GM23248 (cell line): ENCODE results near the gene KIF3B. TPM values are rescaled to one million over a fixed set of nuclear protein-coding genes. Genes with fewer than 3 reads are reported as not detected.
"Not testable (repeated sequence)": the region's sequence is repeated elsewhere in the genome, so short reads cannot be mapped to it uniquely, and the experiment has no call there.

Experiments used
- DNase-seq: peaks from one replicate; pipeline ENCODE4 v3.0.0-alpha.2; 2015
- H2AFZ ChIP-seq: fragments of 200-600 bp; sonication (generic); 2 replicates; pipeline ENCODE4 v1.6.1; 2016; ENCODE audit warnings: antibody characterized with exemption
- H3F3A ChIP-seq: fragments of 200-600 bp; sonication (generic); 2 replicates; pipeline ENCODE4 v1.6.1; 2016; ENCODE audit warnings: mild to moderate bottlenecking, antibody characterized with exemption, mixed run types; ENCODE audit not compliant: insufficient read depth
- H3K27ac ChIP-seq: fragments of 200-600 bp; sonication (generic); 2 replicates; pipeline ENCODE4 v1.5.1; 2016; ENCODE audit warnings: mild to moderate bottlenecking
- H3K27me3 ChIP-seq: fragments of 200-600 bp; sonication (generic); replicated peaks from 2 replicates; pipeline ENCODE4 v1.6.1; 2016; ENCODE audit warnings: mild to moderate bottlenecking; ENCODE audit not compliant: insufficient read depth
- H3K36me3 ChIP-seq: fragments of 200-600 bp; sonication (generic); 2 replicates; pipeline ENCODE4 v1.6.1; 2016; ENCODE audit warnings: low read depth, mild to moderate bottlenecking
- H3K4me1 ChIP-seq: fragments of 200-600 bp; sonication (generic); 2 replicates; pipeline ENCODE4 v1.6.1; 2016; ENCODE audit warnings: mild to moderate bottlenecking; ENCODE audit not compliant: insufficient read depth
- H3K4me2 ChIP-seq: fragments of 200-600 bp; sonication (generic); one replicate; pipeline ENCODE4 v1.6.1; 2016; ENCODE audit warnings: mild to moderate bottlenecking; ENCODE audit not compliant: unreplicated experiment
- H3K4me3 ChIP-seq: fragments of 200-600 bp; sonication (generic); 2 replicates; pipeline ENCODE4 v1.5.1; 2016; ENCODE audit warnings: mild to moderate bottlenecking
- H3K79me2 ChIP-seq: fragments of 200-600 bp; sonication (generic); 2 replicates; pipeline ENCODE4 v1.6.1; 2016; ENCODE audit warnings: mild to moderate bottlenecking; ENCODE audit not compliant: insufficient read depth
- H3K9ac ChIP-seq: fragments of 200-600 bp; sonication (generic); 2 replicates; pipeline ENCODE4 v1.6.1; 2016; ENCODE audit warnings: mild to moderate bottlenecking
- H3K9me2 ChIP-seq: fragments of 200-600 bp; sonication (generic); 2 replicates; pipeline ENCODE4 v1.6.1; 2016; ENCODE audit warnings: mixed run types, mild to moderate bottlenecking, moderate library complexity; ENCODE audit not compliant: insufficient read depth
- H3K9me3 ChIP-seq: fragments of 200-600 bp; sonication (generic); one replicate; pipeline ENCODE4 v1.6.1; 2017; ENCODE audit warnings: low read depth
- H4K20me1 ChIP-seq: fragments of 200-600 bp; sonication (generic); 2 replicates; pipeline ENCODE4 v1.6.0; 2016; ENCODE audit not compliant: insufficient read depth
- EZH2 ChIP-seq: fragments of 200-600 bp; sonication (generic); IDR thresholded peaks from 2 replicates; pipeline ENCODE4 v1.6.1; 2018; ENCODE audit warnings: antibody characterized with exemption, mild to moderate bottlenecking; ENCODE audit not compliant: insufficient read depth, poor library complexity, severe bottlenecking
- EZH2phosphoT487 ChIP-seq: fragments of 200-600 bp; sonication (generic); IDR thresholded peaks from 2 replicates; pipeline ENCODE4 v1.6.1; 2018; ENCODE audit warnings: antibody characterized with exemption, moderate library complexity, mild to moderate bottlenecking, low read depth; ENCODE audit not compliant: insufficient read depth
- WGBS, 2 experiments: methylation state at CpG; one replicate each; pipeline ENCODE4 v1.1.6; 2015 to 2017; ENCODE audit warnings: low lambda C conversion rate in 2 of 2, low coverage in 1 of 2; ENCODE audit errors: missing lambda C conversion rate in 2 of 2; 5-methylcytosine and 5-hydroxymethylcytosine counted together
- in situ Hi-C: fragments of 300-500 bp; cut with MboI; formaldehyde crosslinking; loops from 2 replicates; pipeline ENCODE4 v1.15.0; 2020
- polyA plus RNA-seq: library from polyadenylated mRNA; unstranded; fragments of >200 nt; fragmentation: Nextera tagmentation; extraction: Ambion mirVana; gene quantifications from 2 replicates; pipeline ENCODE4 v1.2.1, GENCODE V29; 2016
- total RNA-seq: library from RNA; depleted of rRNA; stranded (reverse); fragments of >200 nt; shearing (Covaris generic); gene quantifications from 2 replicates; pipeline ENCODE4 v1.2.3, GENCODE V29; 2014

The KIF3B gene
- total and polyA plus RNA-seq, 2 experiments from 2014 or later = 8.8 to 28.3 TPM

DNA sequence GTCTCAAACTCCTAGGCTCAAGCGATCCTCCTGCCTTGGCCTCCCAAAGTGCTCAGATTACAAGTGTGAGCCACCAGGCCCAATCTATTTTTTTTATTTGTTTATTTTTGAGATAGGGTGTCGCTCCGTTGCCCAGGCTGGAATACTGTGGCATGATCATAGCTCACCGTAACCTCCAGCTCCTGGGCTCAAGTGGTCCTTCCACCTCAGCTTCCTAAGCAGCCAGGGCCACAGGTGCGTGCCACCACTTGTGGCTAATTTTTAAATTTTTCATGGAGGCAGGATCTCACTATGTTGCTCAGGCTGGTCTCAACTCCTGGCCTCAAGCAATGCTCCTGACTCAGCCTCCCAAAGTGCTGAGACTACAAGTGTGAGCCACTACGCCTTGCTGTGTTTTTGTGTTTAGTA is 9.8 kb downstream of the KIF3B start:
- peaks cover 11% of the 10 kb centered on the region; the same call in 1 of the 2 replicates for H4K20me1 ChIP-seq
- H3K27ac ChIP-seq = no peak overlapping the region
- in situ Hi-C loops = no loop called here
- H3K79me2 ChIP-seq = peaks cover 88% of the 10 kb centered on the region
- no peak for DNase-seq
- TF ChIP-seq EZH2phosphoT487 = no peak
- no peak for TF ChIP-seq EZH2
- peaks cover 17% of the 10 kb centered on the region for H3F3A ChIP-seq
- H3K9me3 ChIP-seq = no peaks in the 10 kb centered on the region
- H3K4me3 ChIP-seq = no peak overlapping the region
- H3K9ac ChIP-seq = no peak overlapping the region
- H3K4me2 ChIP-seq = no peak overlapping the region
- H3K36me3 ChIP-seq = no peaks in the 10 kb centered on the region
- 93 to 99% methylated on average over 6 of the region's 6 CpGs for WGBS, 2 experiments
- H2AFZ ChIP-seq = no peak overlapping the region
- H3K4me1 ChIP-seq = peaks cover 13% of the 10 kb centered on the region
- H3K27me3 ChIP-seq = no peaks in the 10 kb centered on the region
- H3K9me2 ChIP-seq = no peaks in the 10 kb centered on the region

GRCh38 chr20:32288225-32288849 is 10.9 kb downstream of the KIF3B start:
- Histone ChIP-seq H3K79me2 (peaks cover 88% of the 10 kb centered on the region), H3F3A (peaks cover 17% of the 10 kb centered on the region), H3K27ac (no peak overlapping the region), H3K27me3 (no peaks in the 10 kb centered on the region), H2AFZ (no peak overlapping the region), H3K9me2 (no peaks in the 10 kb centered on the region), H3K4me2 (no peak overlapping the region), H3K4me3 (no peak overlapping the region), H3K9ac (no peak overlapping the region), H3K36me3 (no peaks in the 10 kb centered on the region), H3K4me1 (peaks cover 13% of the 10 kb centered on the region), H3K9me3 (no peaks in the 10 kb centered on the region), H4K20me1 (peaks cover 11% of the 10 kb centered on the region; the same call in 1 of the 2 replicates)
- in situ Hi-C loops = no loop called here
- WGBS, 2 experiments = 81 to 83% methylated on average over 6 of the region's 6 CpGs
- no peak for TF ChIP-seq EZH2phosphoT487
- TF ChIP-seq EZH2 = no peak
- no peak for DNase-seq

DNA sequence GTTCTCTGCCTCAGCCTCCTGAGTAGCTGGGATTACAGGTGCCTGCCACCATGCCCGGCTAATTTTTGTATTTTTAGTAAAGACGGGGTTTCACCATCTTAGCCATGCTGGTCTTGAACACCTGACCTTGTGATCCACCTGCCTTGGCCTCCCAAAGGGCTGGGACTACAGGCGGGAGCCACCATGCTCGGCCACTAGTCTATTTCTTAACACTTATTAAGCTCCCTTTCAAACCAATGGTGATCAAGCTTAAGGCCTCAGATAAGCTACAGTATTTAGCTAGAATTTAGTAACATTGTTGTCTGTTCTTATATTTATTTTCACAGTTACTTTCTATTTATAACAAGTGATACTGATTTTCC is 11.8 kb downstream of the KIF3B start:
- Histone ChIP-seq H3F3A (peaks cover 17% of the 10 kb centered on the region), H3K4me1 (peaks cover 13% of the 10 kb centered on the region), H3K79me2 (peaks cover 96% of the 10 kb centered on the region), H4K20me1 (peaks cover 11% of the 10 kb centered on the region; the same call in 1 of the 2 replicates)
- H3K4me2 ChIP-seq, H3K27ac ChIP-seq, H2AFZ ChIP-seq, H3K27me3 ChIP-seq, H3K9me3 ChIP-seq, DNase-seq, in situ Hi-C loops, H3K9me2 ChIP-seq, H3K9ac ChIP-seq, H3K36me3 ChIP-seq, H3K4me3 ChIP-seq: not testable (repeated sequence)
- 85 to 87% methylated on average over 4 of the region's 4 CpGs for WGBS, 2 experiments

GRCh38 chr20:32289661-32290431 is 12.4 kb downstream of the KIF3B start:
- Histone ChIP-seq H3K27me3 (no peaks in the 10 kb centered on the region), H3K9me3 (no peaks in the 10 kb centered on the region), H3K27ac (no peak overlapping the region), H3K9me2 (no peaks in the 10 kb centered on the region), H3K4me2 (no peak overlapping the region), H4K20me1 (peaks cover 9% of the 10 kb centered on the region; the same call in 1 of the 2 replicates), H3K79me2 (peaks cover 99% of the 10 kb centered on the region), H3K36me3 (no peaks in the 10 kb centered on the region), H2AFZ (no peak overlapping the region), H3K9ac (no peak overlapping the region), H3K4me1 (peaks cover 13% of the 10 kb centered on the region), H3F3A (peaks cover 15% of the 10 kb centered on the region), H3K4me3 (no peak overlapping the region)
- TF ChIP-seq EZH2 (no peak), EZH2phosphoT487 (no peak)
- no peak for DNase-seq
- in situ Hi-C loops = no loop called here
- 91 to 98% methylated on average over 15 of the region's 15 CpGs for WGBS, 2 experiments
